HUDEP-2 (cell line): ENCODE results near the gene TCF7.

Source experiments
- DNase-seq, 76 experiments: peaks; one replicate each; lab custom pipeline; 2025; ENCODE audit not compliant: unreplicated experiment in 76 of 76; lab: John Stamatoyannopoulos, UW

Gene TCF7

GRCh38 chr5:134088994-134089560 is 25.4 kb upstream of the TCF7 start:
- DNase-seq, result no peak

- no peak for DNase-seq
These were observed 24.0 kb upstream of the TCF7 start for GRCh38 chr5:134090522-134090921.

DNA sequence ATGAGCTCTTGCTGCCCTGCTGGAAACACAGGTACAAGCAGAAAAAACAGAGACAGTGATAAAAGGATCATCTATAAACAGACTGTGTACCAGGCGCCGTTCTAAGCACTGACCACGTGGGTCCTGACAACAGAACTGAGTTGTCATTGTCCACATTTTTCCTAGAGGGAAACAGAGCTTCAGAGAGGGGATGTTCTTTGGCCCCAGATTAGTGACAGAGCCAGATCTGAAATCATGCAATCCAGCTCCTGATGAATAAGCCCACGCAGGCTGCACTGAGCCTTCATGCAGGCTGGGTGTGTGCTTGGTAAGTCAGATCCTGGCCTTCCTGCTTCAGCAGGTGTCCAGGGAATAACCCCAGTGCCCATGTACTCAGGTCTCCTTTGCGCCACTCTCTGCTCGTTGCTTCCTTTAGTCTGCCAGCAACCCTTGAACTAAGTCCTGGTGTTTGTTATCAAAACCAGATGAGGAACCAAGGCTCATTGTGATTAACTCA is 22.8 kb upstream of the TCF7 start:
- DNase-seq, result no peak

DNA sequence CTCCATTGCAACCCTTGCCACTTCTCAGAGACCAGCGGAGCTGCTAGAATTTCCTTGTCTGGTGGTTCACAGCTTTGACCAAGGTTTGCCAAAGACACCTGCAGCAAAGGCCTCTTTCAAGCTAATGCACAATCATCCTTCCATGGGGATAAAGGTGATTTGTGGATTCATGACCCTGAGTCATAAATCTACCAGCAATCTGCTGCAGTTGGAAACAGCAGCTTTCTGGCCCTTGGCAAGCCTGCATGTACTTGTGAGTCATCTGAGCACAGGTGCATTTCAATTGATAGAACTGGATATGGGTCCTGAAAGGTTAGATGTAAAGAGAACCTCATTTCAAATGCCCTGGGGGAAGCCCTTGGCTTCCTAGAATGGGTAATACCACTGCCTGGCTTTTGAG is 21.6 kb upstream of the TCF7 start:
- DNase-seq, result no peak

DNA sequence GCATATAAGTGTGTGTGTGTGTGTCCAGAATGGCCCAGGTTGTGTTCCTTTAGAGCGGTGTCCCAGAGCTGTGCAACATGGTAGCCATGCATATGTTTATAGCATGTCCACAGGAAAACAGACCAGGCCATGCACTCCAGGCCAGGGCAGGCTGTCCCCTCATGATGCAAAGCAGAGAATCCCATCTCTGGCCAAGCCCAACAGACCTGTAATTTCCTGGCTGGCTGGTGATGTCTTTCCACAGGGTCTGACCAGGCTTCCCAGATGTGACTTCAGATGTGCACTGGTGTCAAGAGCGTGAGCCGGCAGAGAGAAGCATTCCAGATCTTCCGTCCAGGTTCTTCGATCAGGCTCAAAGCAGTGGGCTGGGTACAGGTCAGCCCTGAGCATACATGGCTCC is 21.1 kb upstream of the TCF7 start:
- no peak for DNase-seq

DNA sequence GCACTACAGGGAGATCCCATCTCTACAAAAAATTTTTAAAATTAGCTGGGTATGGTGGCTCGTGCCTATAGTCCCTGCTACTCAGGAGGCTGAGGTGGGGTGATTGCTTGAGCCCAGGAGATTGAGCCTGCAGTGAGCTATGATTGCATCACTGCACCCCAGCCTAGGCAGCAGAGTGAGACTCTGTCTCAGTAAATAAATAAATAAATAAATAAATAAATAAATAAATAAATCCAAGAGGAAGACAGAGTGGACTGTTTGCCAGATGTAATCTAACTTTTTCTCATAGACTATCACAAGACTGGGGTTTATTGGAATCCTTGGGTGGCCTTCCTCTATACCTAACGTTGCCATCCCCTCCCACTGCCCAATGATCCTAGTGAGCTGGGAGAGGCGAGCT is 19.2 kb upstream of the TCF7 start:
- no peak for DNase-seq

DNA sequence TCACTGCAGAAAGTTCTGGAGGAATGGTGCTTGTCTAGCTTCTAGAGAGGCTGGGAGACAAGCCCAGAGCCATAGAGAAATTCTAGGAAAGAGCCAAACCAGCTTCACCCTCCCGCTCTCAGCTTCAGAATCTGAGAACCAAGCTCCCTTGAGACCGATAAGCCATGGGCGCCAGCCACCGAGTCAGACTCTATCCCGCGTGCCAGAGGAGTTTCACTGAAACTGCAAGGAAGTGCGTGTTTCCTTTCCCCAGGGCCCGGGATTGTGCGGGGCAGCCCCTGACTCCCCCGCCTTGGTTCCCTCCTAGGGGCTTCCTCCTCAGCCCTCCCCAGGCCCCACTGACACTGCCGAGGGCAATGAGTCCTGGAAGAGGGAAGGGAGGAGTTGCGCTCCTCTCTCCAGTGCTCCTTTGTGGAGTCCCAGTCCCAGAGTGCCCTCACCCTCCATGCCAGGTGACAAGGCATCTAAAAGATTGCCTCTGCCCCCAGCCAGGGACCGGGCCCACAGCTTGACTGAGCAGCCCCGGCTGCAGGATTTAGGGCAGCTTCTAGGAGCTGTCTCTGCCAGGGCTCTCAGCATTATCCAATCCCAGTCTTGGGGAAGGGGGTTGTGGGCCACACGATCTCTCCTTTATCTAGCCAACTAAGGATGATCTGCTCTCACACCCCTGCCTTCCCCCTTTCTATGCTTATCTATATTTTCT is 18.4 kb upstream of the TCF7 start:
- no peak for DNase-seq

- DNase-seq, result no peak
These were observed 17.2 kb upstream of the TCF7 start for GRCh38 chr5:134097211-134097749.

DNA sequence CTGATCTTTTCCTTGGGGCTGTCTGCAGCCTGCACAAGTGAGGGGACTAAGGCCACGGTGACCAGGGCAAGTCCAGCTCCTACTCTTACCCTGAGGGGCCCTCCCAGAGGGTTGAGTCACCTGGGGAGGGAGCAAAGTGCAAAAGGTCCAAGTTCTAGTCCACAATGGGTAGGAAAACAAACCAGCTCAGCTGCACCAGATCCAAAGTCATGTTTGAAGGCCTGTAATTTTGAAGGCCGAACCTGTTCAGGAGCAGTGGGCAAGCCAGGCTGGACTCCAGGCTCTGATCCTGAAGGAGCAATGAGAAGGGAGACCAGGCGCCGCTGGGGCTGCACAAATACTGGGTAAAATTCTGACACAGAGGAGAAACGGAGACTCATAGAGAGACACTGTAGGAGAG is 15.8 kb upstream of the TCF7 start:
- DNase-seq, result no peak

DNA sequence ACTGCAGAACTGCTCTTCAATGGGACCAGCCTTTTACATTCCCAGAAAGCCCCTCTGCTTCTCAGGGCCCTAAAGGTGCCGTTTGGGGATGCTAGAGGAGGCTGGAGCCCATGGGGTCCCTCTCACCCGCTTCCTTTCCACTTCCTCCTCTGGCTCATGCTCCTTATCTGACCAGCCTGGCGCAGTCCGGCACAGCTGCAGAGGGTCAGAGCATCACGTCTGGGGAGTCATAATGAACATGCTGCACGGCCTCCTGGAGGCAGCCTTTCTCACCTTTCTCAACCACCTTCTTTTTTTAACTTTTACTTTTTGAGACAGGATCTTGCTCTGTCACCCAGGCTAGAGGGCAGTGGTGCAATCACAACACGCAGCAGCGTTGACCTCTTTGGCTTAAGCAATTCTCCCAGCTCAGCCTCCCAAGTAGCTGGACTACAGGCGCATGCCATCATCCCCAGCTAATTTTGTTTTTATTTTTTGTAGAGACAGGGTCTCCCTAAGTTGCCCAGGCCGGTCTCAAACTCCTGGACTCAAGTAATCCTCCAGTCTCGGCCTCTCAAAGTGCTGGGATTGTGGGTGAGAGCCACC is 15.1 kb upstream of the TCF7 start:
- no peak for DNase-seq

DNA sequence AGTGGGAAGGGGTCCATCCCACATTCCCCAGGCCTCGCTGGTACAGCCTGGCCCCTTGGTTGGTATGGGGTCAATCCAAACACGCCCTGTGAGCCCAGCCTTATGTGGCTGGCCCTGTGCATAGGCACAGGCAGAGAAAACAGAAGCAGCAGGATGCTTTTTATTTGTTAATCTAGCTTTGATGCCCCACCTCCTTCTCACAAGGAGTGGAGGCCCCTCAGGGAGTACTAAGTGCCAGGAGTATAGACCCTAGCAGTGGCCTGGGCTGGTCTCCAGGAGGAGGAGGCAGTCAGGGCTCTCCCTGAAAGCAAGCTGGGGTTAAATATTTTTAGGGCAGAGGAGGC is 14.6 kb upstream of the TCF7 start:
- no peak for DNase-seq

GRCh38 chr5:134100283-134101091 is 14.0 kb upstream of the TCF7 start:
- DNase-seq, result no peak

GRCh38 chr5:134101686-134102439 is 12.6 kb upstream of the TCF7 start:
- DNase-seq, result peak in 49 of 76 experiments; percentile 2 to 70 (median 28)

DNA sequence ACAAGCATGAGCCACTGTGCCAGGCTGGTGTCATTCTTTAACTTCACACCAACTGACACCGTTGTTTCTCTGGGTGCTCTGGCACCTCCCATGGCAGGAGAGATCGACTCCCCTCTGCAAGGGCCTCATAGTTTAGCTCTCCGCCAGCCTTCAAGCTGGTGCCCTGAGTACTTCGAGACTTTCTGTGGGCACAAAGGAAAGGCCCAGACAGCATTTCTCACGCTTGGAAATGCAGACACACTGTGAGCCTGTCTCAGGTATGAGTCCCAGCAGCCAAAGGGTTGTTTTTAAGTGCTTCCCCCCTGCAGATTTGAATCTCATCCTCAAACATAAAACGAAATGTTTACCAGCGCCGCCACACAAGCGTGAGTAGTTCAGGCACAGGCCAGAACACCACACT is 11.1 kb upstream of the TCF7 start:
- no peak for DNase-seq

DNA sequence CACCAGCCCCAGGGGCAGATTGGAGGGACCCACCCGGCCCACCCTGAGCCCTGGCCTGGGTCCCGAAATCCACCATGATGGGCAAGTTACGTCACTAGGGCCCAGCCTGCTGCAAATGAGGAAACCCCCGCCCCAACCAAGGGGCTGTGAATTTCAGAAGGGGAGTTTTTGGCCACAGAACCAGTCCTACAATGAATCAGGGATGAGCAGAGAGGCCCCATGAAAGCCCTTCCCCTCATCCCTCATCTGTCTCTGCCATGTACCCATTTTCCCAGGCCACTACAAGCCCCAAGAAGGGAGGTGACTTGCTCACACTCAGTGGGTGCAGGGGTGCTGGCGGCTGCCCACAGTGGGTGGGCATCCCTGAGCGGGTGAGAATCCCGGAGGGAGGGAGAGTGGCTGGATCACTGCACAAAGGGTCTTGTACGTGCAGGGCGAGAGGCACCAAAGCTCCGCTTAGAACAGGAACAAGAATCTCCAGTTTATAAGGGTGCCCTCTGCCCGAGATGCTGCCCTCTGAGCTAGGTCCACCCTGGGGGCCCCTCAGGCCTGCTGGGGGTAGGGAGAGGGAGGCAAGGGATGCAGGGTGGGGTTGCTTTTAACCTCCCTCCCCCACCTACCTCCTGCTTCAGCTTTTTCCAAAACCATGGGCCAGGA is 10.4 kb upstream of the TCF7 start:
- no peak for DNase-seq

- DNase-seq, result no peak
These were observed 7.3 kb upstream of the TCF7 start for GRCh38 chr5:134106991-134107701.

GRCh38 chr5:134107779-134108178 is 6.7 kb upstream of the TCF7 start:
- no peak for DNase-seq

DNA sequence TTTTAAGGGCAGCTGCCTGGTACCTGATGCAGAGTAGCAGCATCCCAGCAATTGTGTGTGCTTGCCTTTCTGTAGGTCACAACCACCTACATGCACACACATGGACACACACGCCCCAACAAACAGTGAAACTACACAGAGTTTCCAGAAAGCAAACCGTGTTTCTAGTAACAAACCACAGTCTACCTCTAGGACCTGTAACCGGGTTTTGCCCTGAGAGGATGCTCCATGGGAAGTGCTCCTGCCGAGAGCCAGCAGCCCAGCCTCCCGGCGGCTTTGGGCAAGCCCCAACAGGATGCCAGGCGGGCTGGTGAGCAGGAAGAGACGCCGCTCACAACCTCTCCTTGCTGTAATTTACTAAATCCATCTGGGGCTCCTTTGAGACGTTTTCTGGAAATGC is 4.1 kb upstream of the TCF7 start:
- DNase-seq, result peak in 9 of 76 experiments; percentile 9 to 63 (median 49)
